ENCODE results near the gene CHD5.
"Not testable (repeated sequence)": the region's sequence is repeated elsewhere in the genome, so short reads cannot be mapped to it uniquely, and the experiment has no call there.

Gene CHD5

DNA sequence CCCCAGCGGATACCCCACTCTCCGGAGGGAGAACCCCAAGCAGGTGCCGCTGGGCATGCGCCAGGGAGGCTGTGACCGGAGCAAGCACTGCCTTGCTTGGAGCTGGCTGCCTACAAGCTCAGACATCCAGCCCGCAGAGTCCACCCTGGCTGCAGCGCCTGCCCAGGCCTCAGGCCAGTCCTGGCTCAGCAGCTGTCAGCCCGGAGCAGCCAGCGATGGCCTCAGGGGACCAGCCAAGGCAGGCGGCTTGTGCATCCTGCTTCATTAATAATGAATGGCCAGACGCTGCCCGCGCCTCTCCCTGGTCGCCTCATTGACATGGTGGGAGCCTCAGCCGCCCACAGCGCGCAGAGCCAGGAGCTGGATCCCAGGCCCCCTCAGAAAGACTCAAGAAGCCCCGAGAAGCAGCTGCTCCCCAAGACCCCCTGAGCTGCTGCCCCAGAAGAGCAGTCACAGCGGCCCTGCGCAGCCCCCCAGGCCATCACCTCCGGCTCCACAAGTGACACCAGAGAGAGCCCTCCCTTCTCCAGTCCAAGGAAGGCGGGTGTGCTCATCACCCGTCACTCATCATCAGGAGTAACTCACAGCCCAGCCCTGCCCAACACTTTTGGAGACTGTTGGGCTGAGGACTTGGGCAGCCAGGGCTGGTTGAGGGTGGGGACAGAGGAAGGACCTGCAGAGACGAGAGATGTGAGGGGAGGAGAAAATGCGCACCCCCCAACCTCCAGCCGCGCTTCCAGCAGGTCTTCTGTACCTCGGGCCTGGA lies 114.8 kb downstream of the CHD5 start:
- no peak for DNase-seq (ENCODE audit: low read depth in 2 of 2)

DNA sequence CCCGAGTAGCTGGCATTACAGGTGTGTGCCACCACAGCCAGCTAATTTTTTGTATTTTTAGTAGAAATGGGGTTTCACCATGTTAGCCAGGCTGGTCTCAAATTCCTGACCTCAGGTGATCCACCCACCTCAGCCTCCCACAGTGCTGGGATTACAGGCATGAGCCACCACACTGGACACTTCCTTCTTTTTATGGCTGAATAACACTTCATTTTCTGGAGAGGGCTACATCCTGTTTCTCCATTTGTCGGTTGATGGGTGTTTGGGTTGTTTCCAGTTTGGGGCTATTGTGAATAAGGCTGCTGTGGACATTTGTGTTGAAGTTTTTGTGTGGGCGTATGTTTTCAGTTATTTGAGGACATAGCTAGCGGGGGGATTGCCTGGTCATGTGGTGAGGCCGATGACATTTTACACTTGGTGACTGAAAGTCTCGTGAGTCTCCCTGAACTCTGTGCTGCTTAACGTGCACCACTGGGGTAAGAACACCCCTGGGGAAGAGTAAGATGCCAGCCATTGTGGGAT lies 116.5 kb downstream of the CHD5 start:
- not testable (repeated sequence) for DNase-seq (ENCODE audit: low read depth in 2 of 2)

DNA sequence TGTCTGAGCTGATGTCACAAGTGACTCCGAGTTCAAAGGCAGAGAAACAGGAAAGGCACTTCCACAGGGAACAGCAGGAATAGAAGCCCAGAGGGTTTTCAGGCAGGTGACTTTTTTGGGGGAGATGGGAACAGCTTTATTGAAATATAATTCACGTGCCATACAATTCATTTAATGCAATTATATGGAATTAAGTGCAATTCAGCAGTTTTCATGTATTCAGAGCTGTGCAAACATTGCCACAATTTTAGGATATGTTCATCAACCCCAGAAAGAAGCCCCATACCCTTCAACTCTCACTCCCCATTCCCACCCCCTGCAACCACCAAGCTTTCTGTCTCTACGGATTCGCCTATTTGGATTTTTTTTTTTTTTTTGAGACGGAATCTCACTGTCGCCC lies 117.5 kb downstream of the CHD5 start:
- no peak for DNase-seq (ENCODE audit: low read depth in 2 of 2)

DNA sequence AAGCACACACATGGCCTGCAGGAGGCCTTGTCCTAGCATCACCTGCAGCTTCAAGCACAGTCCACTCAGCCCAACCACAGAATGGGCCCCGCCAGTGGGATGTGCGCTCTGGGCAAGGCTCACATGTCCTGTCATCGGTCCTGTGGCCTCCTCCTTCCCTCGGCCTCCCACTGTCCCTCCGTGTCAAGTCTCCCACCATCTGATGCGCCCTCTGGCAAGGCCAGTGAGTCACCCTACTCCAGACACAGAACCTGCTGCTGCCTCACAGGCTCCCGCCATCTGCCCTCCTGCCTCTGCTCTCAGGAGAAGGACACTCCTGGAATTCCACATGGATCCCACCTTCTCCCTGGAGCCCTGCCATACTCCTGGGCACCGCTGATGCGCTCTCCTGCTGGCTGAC lies 120.3 kb downstream of the CHD5 start:
- DNase-seq (ENCODE audit: low read depth in 2 of 2) = no peak

DNA sequence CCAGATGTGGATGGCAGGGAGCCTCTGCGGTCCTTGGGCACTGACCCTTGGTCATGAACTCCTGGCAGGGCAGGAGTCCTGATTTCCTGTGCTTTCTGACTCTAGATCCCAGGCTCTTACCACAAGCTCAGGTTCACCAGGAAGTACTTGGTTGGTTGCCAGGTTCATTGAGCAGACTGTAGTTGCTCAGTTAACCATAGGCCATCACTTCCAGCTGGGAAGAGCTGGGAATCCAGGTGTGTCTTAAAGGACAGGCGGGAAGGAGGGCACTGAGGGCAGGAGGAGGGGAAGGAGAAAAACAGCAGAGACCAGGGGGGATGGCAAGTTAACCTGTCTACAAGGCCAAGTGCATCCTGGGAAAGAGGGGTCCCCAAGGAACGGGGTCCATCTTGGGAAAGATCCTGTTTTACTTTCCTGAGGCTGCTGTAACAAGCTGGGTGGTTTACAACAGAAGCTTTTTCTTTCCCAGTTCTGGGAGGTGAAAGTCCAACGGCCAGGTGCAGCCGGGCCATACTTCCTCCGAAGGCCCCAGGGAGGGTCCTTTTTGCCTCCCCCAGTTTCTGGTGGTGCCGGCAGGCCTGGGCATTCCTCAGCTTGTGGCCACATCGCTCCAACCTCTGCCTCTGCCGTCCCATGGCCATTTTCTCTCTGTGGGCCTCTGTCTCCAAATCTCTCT lies 122.8 kb downstream of the CHD5 start:
- DNase-seq (ENCODE audit: low read depth in 2 of 2) = no peak

DNA sequence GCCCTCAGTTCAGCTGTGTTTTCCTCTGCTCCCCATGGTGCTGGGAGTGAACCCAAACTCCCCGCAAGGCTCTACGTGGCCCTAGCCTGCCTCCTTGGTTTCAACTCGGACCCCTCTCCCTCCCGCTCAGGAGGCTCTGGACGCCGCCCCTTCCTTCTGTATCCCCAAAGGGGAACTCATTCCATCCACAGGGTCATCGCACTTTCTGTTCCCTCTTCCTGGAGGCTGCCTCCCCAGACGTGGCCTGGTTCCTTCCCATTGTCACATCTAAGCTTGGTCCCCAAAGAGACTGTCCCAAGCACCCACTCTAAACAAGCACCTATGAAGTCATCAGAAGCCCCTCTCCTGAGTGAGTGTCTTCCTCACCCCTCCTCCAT lies 123.6 kb downstream of the CHD5 start:
- DNase-seq (ENCODE audit: low read depth in 2 of 2) = no peak

DNA sequence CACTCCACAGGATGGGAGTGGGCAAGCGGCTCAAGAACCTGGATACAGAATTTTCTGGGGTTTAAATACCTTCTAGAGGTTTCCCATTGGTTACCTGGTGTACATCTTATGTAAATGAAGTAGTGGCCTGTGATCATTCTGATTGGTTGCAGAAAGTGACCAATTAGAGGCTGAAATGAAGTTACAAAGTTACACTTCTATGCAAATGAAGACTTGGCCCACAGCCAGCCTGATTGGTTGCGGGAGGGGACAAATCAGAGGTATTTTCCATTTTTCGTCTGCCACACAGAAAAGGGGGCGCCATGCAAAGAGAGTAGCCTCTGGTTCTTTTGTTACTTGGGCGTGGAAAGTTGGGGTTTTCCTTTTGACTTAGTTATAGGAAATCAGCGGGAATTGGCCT lies 125.5 kb downstream of the CHD5 start:
- no peak for DNase-seq (ENCODE audit: low read depth in 2 of 2)

DNA sequence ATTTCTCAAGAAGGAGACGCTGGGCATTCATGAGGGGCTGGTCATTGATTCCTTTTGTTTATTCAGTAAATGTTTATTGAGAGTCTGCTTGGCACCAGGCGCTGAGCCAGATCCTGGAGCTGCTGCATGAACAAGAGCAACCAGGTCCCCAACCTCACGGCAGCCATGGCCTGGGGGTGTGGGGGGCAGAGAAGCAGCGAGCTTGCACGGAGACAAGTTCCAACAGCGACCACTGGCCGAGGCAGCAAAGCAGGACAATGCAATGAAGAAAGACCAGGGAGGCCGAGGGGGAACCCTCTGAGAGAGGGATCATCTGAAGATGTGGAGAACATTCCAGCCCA lies 126.9 kb downstream of the CHD5 start:
- DNase-seq (ENCODE audit: low read depth in 2 of 2) = no peak

DNA sequence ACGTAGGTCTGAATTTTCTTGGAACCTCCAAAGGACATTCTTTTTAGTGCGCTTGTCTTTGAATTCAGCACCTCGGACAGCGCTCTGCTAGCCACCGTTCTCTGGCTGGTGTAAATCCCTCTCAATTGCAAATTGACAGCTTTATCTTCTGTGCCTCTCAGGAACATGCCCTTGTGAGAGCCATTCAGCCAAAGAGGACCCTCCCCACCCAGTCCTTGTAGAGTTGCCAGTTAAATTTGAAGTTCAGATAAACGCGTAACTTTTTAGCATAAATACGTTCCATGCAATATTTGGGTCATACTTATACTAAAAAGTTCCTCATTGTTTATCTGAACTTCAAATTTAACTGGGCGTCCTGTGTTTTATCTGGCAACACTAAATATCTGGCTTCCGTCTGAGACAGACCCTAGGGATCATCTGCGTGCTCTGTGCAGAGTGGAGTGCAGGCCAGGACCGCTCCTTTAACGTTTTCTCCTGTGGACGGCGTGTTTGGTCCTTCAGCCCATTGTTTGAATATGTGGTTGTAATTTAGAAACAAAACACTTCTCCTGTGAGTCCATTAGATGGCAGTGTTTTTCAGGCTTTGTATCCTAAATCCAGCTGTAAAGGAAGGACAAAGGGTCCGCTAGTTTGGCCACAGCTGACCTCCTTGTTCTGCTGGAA lies 127.4 kb downstream of the CHD5 start:
- no peak for DNase-seq (ENCODE audit: low read depth in 2 of 2)
